K562 (cell line): ENCODE measurements around the gene ARSD. TPM values are rescaled to one million over a fixed set of nuclear protein-coding genes. Genes with fewer than 3 reads are reported as not detected.

Source experiments
- ATAC-seq: fragments of 200-7000 bp; cut with Tn5 transposase; 3 replicates; pipeline ENCODE4 v1.9.1; 2020; ENCODE audit warnings: moderate library complexity
- BruUV-seq: library from RNA; stranded (reverse); fragments of 400-500 nt; replicated peaks from 2 replicates; lab custom pipeline; 2021; lab: Mats Ljungman, UMichigan
- CTCF ChIA-PET: fragments of 300-600 bp; formaldehyde crosslinking; extraction: SDS; loops from one replicate; lab custom pipeline; 2021; ENCODE audit warnings: low intra/inter-chr PET ratio; lab: Yijun Ruan, JAX
- POLR2A ChIA-PET: fragments of 300-600, 350-650 bp; sonication (Branson Sonifier 250); formaldehyde crosslinking; extraction: SDS; loops from one replicate; lab custom pipeline; 2021; ENCODE audit warnings: antibody characterized with exemption, inconsistent platforms; lab: Yijun Ruan, JAX
- DNase-seq, 4 experiments: peaks; one replicate each; pipeline versions ENCODE4 v3.0.0 to v3.0.0-alpha.2; 2011 to 2018; ENCODE audit warnings: low spot score in 3 of 4, mixed read lengths in 3 of 4; ENCODE audit errors: extremely low read depth in 1 of 4
- FAIRE-seq: peaks from 2 replicates; lab custom pipeline; 2011; peaks lifted over from hg19 to GRCh38; lab: Jason Lieb, UNC
- H2AFZ ChIP-seq: 2 replicates; pipeline ENCODE4 v1.6.0; 2011; ENCODE audit warnings: low read depth, low read length, control low read depth, inconsistent platforms
- H3K27ac ChIP-seq: fragments of 200-600 bp; 3 replicates; pipeline ENCODE4 v1.8.0; 2011; ENCODE audit warnings: low read depth, mild to moderate bottlenecking, control low read depth, inconsistent platforms, low read length, moderate library complexity, mixed read lengths; ENCODE audit errors: extremely low read depth
- H3K27me3 ChIP-seq, 2 experiments: fragments of 300-600 bp in 1 of 2; 2 replicates in 1 of 2; 3 replicates in 1 of 2; pipeline versions ENCODE4 v1.6.0 to v1.8.0; 2011; ENCODE audit warnings: inconsistent platforms in 2 of 2, low read length in 2 of 2, mild to moderate bottlenecking in 1 of 2, mixed read lengths in 1 of 2, moderate library complexity in 1 of 2; ENCODE audit not compliant: control insufficient read depth in 2 of 2, insufficient read depth in 2 of 2
- H3K36me3 ChIP-seq: fragments of 300-600 bp; 3 replicates; pipeline ENCODE4 v1.8.0; 2011; ENCODE audit warnings: mild to moderate bottlenecking, low read length, inconsistent platforms; ENCODE audit not compliant: control insufficient read depth, insufficient read depth
- H3K4me1 ChIP-seq, 2 experiments: fragments of 200-600 bp in 1 of 2; replicated peaks in 1 of 2; 2 replicates in 1 of 2; 3 replicates in 1 of 2; pipeline versions ENCODE4 v1.5.1 to v1.8.0; 2011; ENCODE audit warnings: inconsistent platforms in 2 of 2, low read length in 2 of 2, mild to moderate bottlenecking in 1 of 2, mixed read lengths in 1 of 2, moderate library complexity in 1 of 2; ENCODE audit not compliant: control insufficient read depth in 2 of 2, insufficient read depth in 2 of 2
- H3K4me2 ChIP-seq: 2 replicates; pipeline ENCODE4 v1.6.1; 2011; ENCODE audit warnings: low read length, control low read depth, inconsistent platforms, mixed read lengths; ENCODE audit not compliant: insufficient read depth
- H3K4me3 ChIP-seq: fragments of 200-600 bp; sonication (generic), shearing (Covaris generic); 2 replicates; pipeline ENCODE4 v1.5.1; 2016; ENCODE audit warnings: control low read depth, inconsistent platforms
- H3K79me2 ChIP-seq: fragments of 200-600 bp; 3 replicates; pipeline ENCODE4 v1.8.0; 2011; ENCODE audit warnings: low read length, inconsistent platforms; ENCODE audit not compliant: control insufficient read depth, insufficient read depth
- H3K9ac ChIP-seq, 2 experiments: 2 replicates each; pipeline versions ENCODE4 v1.6.0 to v1.6.1; 2011; ENCODE audit warnings: low read depth in 2 of 2, low read length in 2 of 2, control low read depth in 1 of 2, inconsistent platforms in 1 of 2, mild to moderate bottlenecking in 1 of 2, mixed read lengths in 1 of 2; ENCODE audit not compliant: insufficient read depth in 1 of 2
- H3K9me1 ChIP-seq: one replicate; pipeline ENCODE4 v1.6.0; 2011; ENCODE audit warnings: inconsistent platforms, mild to moderate bottlenecking, low read length, moderate library complexity; ENCODE audit not compliant: control insufficient read depth, insufficient read depth
- H3K9me3 ChIP-seq: replicated peaks from 2 replicates; pipeline ENCODE4 v1.5.1; 2011; ENCODE audit warnings: low read depth, low read length, inconsistent platforms; ENCODE audit not compliant: control insufficient read depth, insufficient read depth
- H4K20me1 ChIP-seq: replicated peaks from 2 replicates; pipeline ENCODE4 v1.6.1; 2011; ENCODE audit warnings: low read length, inconsistent platforms, mixed read lengths; ENCODE audit not compliant: control insufficient read depth, insufficient read depth
- ARID1B ChIP-seq: fragments of 450-650 bp; IDR thresholded peaks from 2 replicates; pipeline ENCODE4 v1.6.1; 2016; ENCODE audit warnings: antibody characterized with exemption, mild to moderate bottlenecking, inconsistent platforms
- BCOR ChIP-seq: fragments of 450-650 bp; IDR thresholded peaks from 2 replicates; pipeline ENCODE4 v1.6.1; 2016
- CBX1 ChIP-seq: sonication (generic); IDR thresholded peaks from 2 replicates; pipeline ENCODE4 v1.6.1; 2016; ENCODE audit warnings: antibody characterized with exemption, low read depth, mild to moderate bottlenecking
- CHD4 ChIP-seq: fragments of 200-600 bp; sonication (generic); IDR thresholded peaks from 3 replicates; pipeline ENCODE4 v1.6.1; 2012; ENCODE audit warnings: low read depth, mild to moderate bottlenecking, mixed read lengths, low read length, inconsistent platforms; ENCODE audit not compliant: insufficient read depth, insufficient replicate concordance, poor library complexity, severe bottlenecking
- CTCF ChIP-seq, 3 experiments: IDR thresholded peaks in 2 of 3; conservative IDR thresholded peaks in 1 of 3; 2 replicates each; pipeline ENCODE4 v1.5.1; 2011 to 2012; ENCODE audit warnings: low read length in 3 of 3, mild to moderate bottlenecking in 3 of 3, control low read depth in 2 of 3, improper control_type of control experiment in 1 of 3, inconsistent platforms in 1 of 3, low read depth in 1 of 3, mixed read lengths in 1 of 3, moderate library complexity in 1 of 3; ENCODE audit not compliant: insufficient read depth in 2 of 3
- DACH1 ChIP-seq: fragments of 450-650 bp; IDR thresholded peaks from 2 replicates; pipeline ENCODE4 v1.6.1; 2018; ENCODE audit not compliant: partially characterized antibody
- E2F3 ChIP-seq: fragments of 250-450 bp; sonication (Bioruptor Pico); IDR thresholded peaks from 2 replicates; pipeline ENCODE4 v1.4.0; 2020; ENCODE audit warnings: mild to moderate bottlenecking
- ERF ChIP-seq: fragments of 450-650 bp; formaldehyde crosslinking; IDR thresholded peaks from 2 replicates; pipeline ENCODE4 v1.4.0; 2020; ENCODE audit warnings: mild to moderate bottlenecking, mixed read lengths
- GABPA ChIP-seq: fragments of 200-800 bp; sonication (Bioruptor generic); conservative IDR thresholded peaks from 2 replicates; pipeline ENCODE4 v1.6.1; 2016; ENCODE audit warnings: low read depth, missing genetic modification characterization, missing compliant biosample characterization
- HMG20A ChIP-seq: fragments of 450-650 bp; formaldehyde crosslinking; conservative IDR thresholded peaks from 2 replicates; pipeline ENCODE4 v1.4.0; 2020; ENCODE audit warnings: mild to moderate bottlenecking, mixed read lengths
- HMGN3 ChIP-seq: IDR thresholded peaks from 2 replicates; pipeline ENCODE4 v1.6.1; 2011; ENCODE audit warnings: borderline replicate concordance, low read depth, mild to moderate bottlenecking, mixed read lengths, low read length; ENCODE audit not compliant: insufficient read length; ENCODE audit errors: extremely low read depth
- KDM1A ChIP-seq, 2 experiments: fragments of 450-650 bp; IDR thresholded peaks; 2 replicates each; pipeline ENCODE4 v1.6.1; 2016; ENCODE audit warnings: mild to moderate bottlenecking in 2 of 2
- MTA1 ChIP-seq: fragments of 450-650 bp; IDR thresholded peaks from 2 replicates; pipeline ENCODE4 v1.6.1; 2017; ENCODE audit warnings: borderline replicate concordance
- PHTF2 ChIP-seq: fragments of 250-450 bp; sonication (Bioruptor Pico); IDR thresholded peaks from 2 replicates; pipeline ENCODE4 v1.5.0; 2021; ENCODE audit warnings: mild to moderate bottlenecking
- RBM25 ChIP-seq: fragments of 200-400 bp; formaldehyde crosslinking; IDR thresholded peaks from 2 replicates; pipeline ENCODE4 v1.6.1; 2018; ENCODE audit warnings: low read length, low read depth, moderate library complexity; ENCODE audit not compliant: severe bottlenecking
- RCOR1 ChIP-seq, 2 experiments: IDR thresholded peaks; 2 replicates each; pipeline ENCODE4 v1.6.1; 2012; ENCODE audit warnings: low read depth in 2 of 2, low read length in 2 of 2, borderline replicate concordance in 1 of 2, improper control_type of control experiment in 1 of 2
- SLC30A9 ChIP-seq: fragments of 250-450 bp; sonication (Bioruptor Pico); IDR thresholded peaks from 2 replicates; pipeline ENCODE4 v1.8.0; 2022; ENCODE audit warnings: mild to moderate bottlenecking, moderate library complexity
- SMARCA5 ChIP-seq: fragments of 450-650 bp; IDR thresholded peaks from 2 replicates; pipeline ENCODE4 v1.6.1; 2016
- TAF1 ChIP-seq: IDR thresholded peaks from 2 replicates; pipeline ENCODE4 v1.6.1; 2011; ENCODE audit warnings: mild to moderate bottlenecking, low read length, moderate library complexity; ENCODE audit not compliant: insufficient read depth, control insufficient read depth, severe bottlenecking; ENCODE audit errors: extremely low read depth
- WGBS: fragments of 100-300 bp; shearing (Covaris generic); methylation state at CpG from one replicate; pipeline ENCODE4 v1.1.6; 2016; ENCODE audit warnings: low coverage, mixed read lengths; ENCODE audit not compliant: insufficient coverage; ENCODE audit errors: missing lambda C conversion rate; 5-methylcytosine and 5-hydroxymethylcytosine counted together
- in situ Hi-C: fragments of 300-500 bp; cut with MboI; formaldehyde crosslinking; loops from 4 replicates; pipeline ENCODE4 v1.15.0; 2018; ENCODE audit warnings: inconsistent platforms, mixed read lengths
- intact Hi-C: fragments of 100-400 bp; cut with micrococcal nuclease; formaldehyde crosslinking; loops from 2 replicates; pipeline ENCODE4 v1.14.2; 2022
- polyA plus RNA-seq, 8 experiments: library from polyadenylated mRNA; depleted of rRNA in 4 of 8; stranded (reverse) in 5 of 8; unstranded in 3 of 8; fragments of >200 nt; fragmentation: Nextera tagmentation in 2 of 8; fragmentation: Illumina TruSeq in 1 of 8; extraction: Ambion mirVana in 2 of 8; extraction: Trizol in 1 of 8; gene quantifications; 2 replicates each; pipeline versions ENCODE4 v1.2.1 to v1.2.3, GENCODE V29; 2011 to 2014; ENCODE audit warnings: inconsistent platforms in 1 of 8, missing spikeins in 1 of 8
- total RNA-seq, 7 experiments: library from RNA; depleted of rRNA in 6 of 7; stranded (reverse); fragments of >200 nt in 6 of 7; fragmentation: Illumina TruSeq in 2 of 7; extraction: Trizol in 2 of 7; gene quantifications; 2 replicates each; pipeline versions ENCODE4 v1.2.1 to v1.2.3, GENCODE V29; 2011 to 2021; ENCODE audit warnings: low replicate concordance in 1 of 7
- TF ChIP-seq, protein P1 (sequence below): sonication (generic); formaldehyde crosslinking; IDR thresholded peaks from 2 replicates; pipeline ENCODE4 v1.8.0; 2022; ENCODE audit warnings: missing genetic modification reagents, mild to moderate bottlenecking, borderline replicate concordance

ARSD gene
- total and polyA plus RNA-seq, 9 of the 15 experiments (the other 6 are each of a cell fraction or from before 2014, with no cell fraction given): 0.05 to 0.23 (median 0.09) TPM; not detected in 1

- BruUV-seq: no TSS peak
- CTCF ChIA-PET: no interaction called here
- in situ Hi-C loops (no loop called here), intact Hi-C loops (no loop called here)
- H3K9me3 ChIP-seq: peaks cover 2% of the 10 kb centered on the region; the same call in 1 of the 2 replicates
- H4K20me1 ChIP-seq: no peaks in the 10 kb centered on the region
- no peak overlapping the region for H3K4me2 ChIP-seq
- peak in 2 of 4 experiments; percentile 11 for DNase-seq
- FAIRE-seq: peak; percentile 54
- no peak overlapping the region for H3K27ac ChIP-seq
- peak; percentile 46; the same call in 2 of the 3 replicates for ATAC-seq
- no peak overlapping the region for H2AFZ ChIP-seq
- POLR2A ChIA-PET: no interaction called here
- H3K27me3 ChIP-seq: no peaks in the 10 kb centered on the region; a peak in 1 of 5 replicates
- H3K36me3 ChIP-seq: no peaks in the 10 kb centered on the region
- WGBS: 51% methylated on average over 2 of the region's 2 CpGs
- no peaks in the 10 kb centered on the region for H3K79me2 ChIP-seq
- H3K4me3 ChIP-seq: no peak overlapping the region
- peaks cover 3% of the 10 kb centered on the region in 2 experiments; a peak in 2 of 5 replicates for H3K4me1 ChIP-seq
- H3K9me1 ChIP-seq: no peaks in the 10 kb centered on the region
- H3K9ac ChIP-seq: no peak overlapping the region
- no peak for TF ChIP-seq CHD4
- no peak for TF ChIP-seq ARID1B
- no peak for TF ChIP-seq MTA1
- no peak for TF ChIP-seq HMGN3
- TF ChIP-seq HMG20A (CRISPR knock-in tag): no peak
- no peak for TF ChIP-seq DACH1
- TF ChIP-seq RBM25: peak; percentile 93
- TF ChIP-seq, protein P1, sequence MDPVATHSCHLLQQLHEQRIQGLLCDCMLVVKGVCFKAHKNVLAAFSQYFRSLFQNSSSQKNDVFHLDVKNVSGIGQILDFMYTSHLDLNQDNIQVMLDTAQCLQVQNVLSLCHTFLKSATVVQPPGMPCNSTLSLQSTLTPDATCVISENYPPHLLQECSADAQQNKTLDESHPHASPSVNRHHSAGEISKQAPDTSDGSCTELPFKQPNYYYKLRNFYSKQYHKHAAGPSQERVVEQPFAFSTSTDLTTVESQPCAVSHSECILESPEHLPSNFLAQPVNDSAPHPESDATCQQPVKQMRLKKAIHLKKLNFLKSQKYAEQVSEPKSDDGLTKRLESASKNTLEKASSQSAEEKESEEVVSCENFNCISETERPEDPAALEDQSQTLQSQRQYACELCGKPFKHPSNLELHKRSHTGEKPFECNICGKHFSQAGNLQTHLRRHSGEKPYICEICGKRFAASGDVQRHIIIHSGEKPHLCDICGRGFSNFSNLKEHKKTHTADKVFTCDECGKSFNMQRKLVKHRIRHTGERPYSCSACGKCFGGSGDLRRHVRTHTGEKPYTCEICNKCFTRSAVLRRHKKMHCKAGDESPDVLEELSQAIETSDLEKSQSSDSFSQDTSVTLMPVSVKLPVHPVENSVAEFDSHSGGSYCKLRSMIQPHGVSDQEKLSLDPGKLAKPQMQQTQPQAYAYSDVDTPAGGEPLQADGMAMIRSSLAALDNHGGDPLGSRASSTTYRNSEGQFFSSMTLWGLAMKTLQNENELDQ (CRISPR knock-in tag): no peak
- no peak for TF ChIP-seq TAF1
- peak in 1 of 2 experiments; percentile 24; a peak in 1 of 4 replicates for TF ChIP-seq RCOR1 (IDR thresholded peaks at IDR 0.05; ENCODE audit: borderline replicate concordance in 1 of 2, low read depth in 2 of 2, low read length in 2 of 2)
- TF ChIP-seq PHTF2: no peak
- TF ChIP-seq KDM1A (IDR thresholded peaks at IDR 0.05): peak in 1 of 2 experiments; percentile 26; a peak in 1 of 4 replicates
- no peak for TF ChIP-seq E2F3 (CRISPR knock-in tag)
- peak; percentile 64; the same call in 1 of the 2 replicates for TF ChIP-seq BCOR
- no peak for TF ChIP-seq SLC30A9 (CRISPR knock-in tag)
- no peak for TF ChIP-seq ERF
- TF ChIP-seq GABPA (tag): no peak
- peak; percentile 25; the same call in 1 of the 2 replicates for TF ChIP-seq SMARCA5
- peak in 1 of 3 experiments; percentile 20; a peak in 1 of 6 replicates for TF ChIP-seq CTCF (IDR thresholded peaks at IDR 0.05 in 2 of 3, conservative IDR thresholded peaks at IDR 0.05 in 1 of 3; ENCODE audit: insufficient read depth in 2 of 3, low read depth in 1 of 3, low read length in 3 of 3)
- TF ChIP-seq CBX1: peak; percentile 57; the same call in 1 of the 2 replicates
These were observed 25.8 kb downstream of the ARSD start for GRCh38 chrX:2903366-2903765.
